GM18858 (cell line): ENCODE data around the gene KRABD2.
"Not testable (repeated sequence)": the region's sequence is repeated elsewhere in the genome, so short reads cannot be mapped to it uniquely, and the experiment has no call there.

Experiments used
- ATAC-seq: cut with Tn5 transposase; IDR thresholded peaks from one replicate; pipeline ENCODE4 v1.9.1; 2021; ENCODE audit not compliant: unreplicated experiment

Gene KRABD2

GRCh38 chr17:8365143-8365542 lies 11.4 kb downstream of the KRABD2 start:
- no peak for ATAC-seq

GRCh38 chr17:8362651-8363332 lies 13.7 kb downstream of the KRABD2 start:
- no peak for ATAC-seq

- no peak for ATAC-seq
Observed at GRCh38 chr17:8360751-8361150, 15.8 kb downstream of the KRABD2 start.

DNA sequence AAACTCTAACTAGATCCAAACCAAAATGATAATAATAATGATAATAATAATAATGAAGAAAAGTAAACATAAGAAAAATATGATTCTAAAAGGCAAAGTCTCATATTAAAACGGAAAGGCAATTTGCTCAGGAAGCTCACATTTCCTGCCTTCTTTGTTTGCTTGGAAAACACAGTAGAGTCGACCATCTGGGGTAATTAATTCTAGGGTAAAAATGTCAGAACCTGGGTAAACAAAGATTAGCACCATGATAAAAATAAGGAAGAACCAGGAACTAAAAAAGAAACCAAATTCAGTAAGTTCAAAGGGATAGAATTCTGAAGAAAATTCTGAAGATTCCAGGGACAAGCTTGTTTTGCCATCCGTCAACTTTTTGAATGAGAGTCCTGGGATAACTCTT lies 16.2 kb downstream of the KRABD2 start:
- ATAC-seq, result no peak

DNA sequence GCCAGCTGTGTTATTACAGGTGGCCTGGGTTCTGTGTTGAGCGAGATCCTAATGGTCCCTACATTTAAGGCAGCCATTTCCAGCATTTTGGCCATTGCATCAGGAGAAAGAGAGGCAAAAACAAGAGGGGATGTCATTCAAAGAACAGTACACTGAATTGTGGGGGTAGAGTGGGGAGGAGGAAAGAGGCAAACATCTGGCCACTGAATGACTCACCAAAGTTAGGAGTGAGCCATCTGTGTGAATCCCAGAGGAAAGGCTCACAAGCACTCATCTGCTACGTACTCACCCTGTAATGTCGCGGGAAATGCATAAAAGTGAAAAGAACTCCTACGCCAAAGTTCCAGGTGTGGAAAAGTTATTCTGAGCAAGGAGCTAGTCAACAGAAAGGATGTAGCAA lies 16.7 kb downstream of the KRABD2 start:
- ATAC-seq, result no peak

GRCh38 chr17:8357910-8358309 lies 18.6 kb downstream of the KRABD2 start:
- ATAC-seq, result no peak

GRCh38 chr17:8354236-8354635 lies 22.3 kb downstream of the KRABD2 start:
- ATAC-seq, result no peak

- no peak for ATAC-seq
Observed at GRCh38 chr17:8353736-8354135, 22.8 kb downstream of the KRABD2 start.

DNA sequence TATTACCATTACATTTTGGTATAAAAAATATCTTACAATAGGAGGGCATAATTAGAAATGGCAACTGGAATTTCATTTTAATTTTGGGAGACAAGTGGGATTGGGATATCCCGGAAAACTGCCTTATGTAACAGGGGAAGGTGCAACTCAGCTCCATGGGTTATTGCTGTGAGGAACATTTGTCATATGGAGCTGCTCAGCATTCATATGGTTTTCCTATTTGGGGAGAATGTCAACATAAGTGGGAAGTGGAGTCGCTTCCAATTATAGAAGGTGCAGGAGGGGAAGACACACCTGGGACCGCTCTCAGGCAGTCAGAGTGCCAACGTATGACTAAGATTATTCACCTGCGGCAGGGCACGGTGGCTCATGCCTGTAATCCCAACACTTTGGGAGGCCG lies 26.2 kb downstream of the KRABD2 start:
- no peak for ATAC-seq

GRCh38 chr17:8347001-8347400 lies 29.5 kb downstream of the KRABD2 start:
- not testable (repeated sequence) for ATAC-seq

DNA sequence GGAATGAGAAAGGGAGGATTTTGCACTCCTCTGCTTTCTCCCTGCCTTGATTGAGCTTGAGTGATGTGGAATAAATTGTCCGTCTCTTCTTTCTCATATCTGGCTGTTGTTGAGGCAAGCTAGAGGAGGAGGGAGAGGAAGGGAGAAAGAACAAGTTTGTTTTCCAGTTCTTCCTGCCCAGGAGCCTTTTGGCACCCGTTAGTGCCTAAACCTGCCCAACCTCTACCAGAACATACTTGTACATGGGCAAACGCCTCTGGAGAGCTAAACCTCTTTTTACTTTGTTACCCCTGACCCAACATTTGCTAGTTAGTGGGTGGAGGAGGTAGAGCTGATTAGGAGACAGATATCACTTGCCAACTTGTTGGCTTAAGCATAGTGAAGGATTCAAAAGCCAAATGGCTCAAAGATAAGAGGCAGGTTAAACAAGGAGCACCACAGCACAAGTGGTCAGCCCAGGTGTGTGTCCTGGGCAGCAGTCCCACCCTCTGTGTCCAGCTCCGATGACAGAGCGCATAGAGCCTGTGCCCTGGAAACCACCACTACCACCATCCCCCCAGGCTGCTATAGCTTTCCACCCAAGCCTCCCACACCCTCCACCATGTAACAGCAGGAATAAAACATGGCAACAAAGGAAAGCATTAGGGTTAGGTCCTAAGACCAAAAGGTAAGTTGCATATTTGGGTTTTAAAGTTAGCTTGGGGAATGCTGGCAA lies 30.4 kb downstream of the KRABD2 start:
- ATAC-seq, result no peak

- no peak for ATAC-seq
Observed at GRCh38 chr17:8345052-8345690, 31.3 kb downstream of the KRABD2 start.

GRCh38 chr17:8341456-8341855 lies 35.0 kb downstream of the KRABD2 start:
- no peak for ATAC-seq

- ATAC-seq, result no peak
Observed at GRCh38 chr17:8339540-8339939, 37.0 kb downstream of the KRABD2 start, which contains the start of gene ODF4. ODF4 (plus strand) TSS chr17:8339840; CDS start chr17:8340052, 212 bp downstream.

- no peak for ATAC-seq
Observed at GRCh38 chr17:8338753-8339140, 37.8 kb downstream of the KRABD2 start.

DNA sequence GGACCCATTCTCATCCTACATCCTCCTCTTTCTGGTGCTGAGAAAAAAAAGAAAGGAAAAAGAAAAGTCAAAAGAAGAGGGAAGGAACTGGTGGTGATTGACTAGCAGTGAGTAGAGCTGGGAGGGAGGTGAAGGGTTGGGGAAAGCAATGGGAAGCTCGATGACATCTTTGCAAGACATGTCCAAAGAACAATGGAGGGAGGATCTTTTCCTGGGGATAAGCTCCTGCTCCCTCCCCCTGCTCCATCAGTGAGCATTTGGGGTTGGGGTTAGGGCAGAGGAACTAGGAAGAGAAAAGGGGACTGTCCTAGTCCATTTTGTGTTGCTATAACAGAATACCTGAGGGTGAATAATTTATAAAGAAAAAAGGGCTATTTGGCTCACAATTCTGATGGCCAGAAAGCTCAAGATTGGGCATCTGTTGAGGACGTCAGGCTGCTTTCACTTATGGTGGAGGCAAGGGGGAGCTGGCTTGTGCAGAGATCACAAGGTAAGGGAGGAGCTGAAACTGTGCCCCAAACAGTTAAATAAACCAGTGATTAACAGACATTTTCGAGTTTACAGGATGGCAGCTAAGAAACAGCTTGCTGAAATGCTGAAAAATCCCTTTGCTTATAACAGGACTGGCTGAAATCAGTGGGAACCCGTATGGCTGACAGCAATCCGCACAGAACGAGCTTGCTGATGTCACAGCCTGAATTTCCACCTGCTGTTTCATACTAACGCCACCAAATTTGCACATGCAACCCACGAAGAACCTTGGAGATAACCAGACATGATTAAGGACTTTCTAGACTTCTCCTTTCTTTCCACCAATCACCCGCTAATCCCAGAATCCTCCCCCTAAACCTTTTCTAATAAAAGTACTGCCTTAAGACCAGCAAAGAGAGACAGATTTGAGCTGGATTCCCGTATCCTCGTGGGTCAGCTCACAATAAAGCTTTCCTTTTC lies 38.4 kb downstream of the KRABD2 start:
- no peak for ATAC-seq

GRCh38 chr17:8333281-8333680 lies 43.2 kb downstream of the KRABD2 start:
- no peak for ATAC-seq

- no peak for ATAC-seq
Observed at GRCh38 chr17:8332688-8333087, 43.8 kb downstream of the KRABD2 start.

DNA sequence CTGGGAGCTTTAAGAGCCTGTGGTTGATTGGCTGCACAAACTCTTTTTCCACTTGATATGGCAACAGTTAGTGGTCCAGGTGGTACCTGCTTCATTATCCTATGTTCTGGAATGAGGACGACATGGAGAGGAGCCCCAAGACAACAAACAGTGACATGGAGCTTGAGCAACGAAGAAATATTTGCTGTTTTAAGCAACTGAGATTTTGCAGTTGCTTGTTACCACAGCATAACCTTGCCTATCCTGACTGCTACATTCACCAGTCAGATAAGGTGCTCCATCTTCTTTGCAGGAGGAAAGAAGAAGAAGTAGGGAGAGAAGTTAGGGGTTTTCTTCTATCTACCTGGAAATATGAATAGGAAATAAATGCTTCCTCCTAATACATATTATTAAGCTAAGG lies 44.4 kb downstream of the KRABD2 start:
- ATAC-seq, result no peak

DNA sequence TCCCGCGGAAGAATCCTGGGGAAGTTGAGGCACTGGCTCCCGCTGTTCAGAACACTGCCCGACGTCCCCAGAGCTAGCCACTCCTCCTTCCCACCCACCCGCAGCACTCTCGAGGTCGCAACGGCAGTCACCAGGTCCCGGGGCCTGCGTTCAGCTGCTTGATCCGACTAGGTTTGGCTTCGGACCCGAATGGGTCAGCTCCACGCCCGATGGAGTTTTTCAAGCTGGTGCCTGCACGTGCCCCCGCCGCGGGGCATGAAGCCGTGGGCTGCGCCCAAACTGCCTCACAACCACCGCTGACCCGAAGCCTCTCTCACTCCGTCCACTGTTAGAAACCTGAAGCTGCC lies 49.2 kb downstream of the KRABD2 start:
- no peak for ATAC-seq
